ENCODE measurements around the gene MRPL21. TPM values are rescaled to one million over a fixed set of nuclear protein-coding genes. Genes with fewer than 3 reads are reported as not detected.

MRPL21 gene
- polyA plus RNA-seq, 2 of the 4 experiments (the other 2 are of a cell fraction), result 116 to 131 TPM

- TF ChIP-seq, protein P1, sequence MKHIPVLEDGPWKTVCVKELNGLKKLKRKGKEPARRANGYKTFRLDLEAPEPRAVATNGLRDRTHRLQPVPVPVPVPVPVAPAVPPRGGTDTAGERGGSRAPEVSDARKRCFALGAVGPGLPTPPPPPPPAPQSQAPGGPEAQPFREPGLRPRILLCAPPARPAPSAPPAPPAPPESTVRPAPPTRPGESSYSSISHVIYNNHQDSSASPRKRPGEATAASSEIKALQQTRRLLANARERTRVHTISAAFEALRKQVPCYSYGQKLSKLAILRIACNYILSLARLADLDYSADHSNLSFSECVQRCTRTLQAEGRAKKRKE (CRISPR knock-in tag; IDR thresholded peaks at IDR 0.05; ENCODE audit: low read depth), result no peak
- TF ChIP-seq CEBPB (IDR thresholded peaks at IDR 0.05), result no peak
Observed at GRCh38 chr11:68893282-68893681, 10.3 kb downstream of the MRPL21 start (continued).

DNA sequence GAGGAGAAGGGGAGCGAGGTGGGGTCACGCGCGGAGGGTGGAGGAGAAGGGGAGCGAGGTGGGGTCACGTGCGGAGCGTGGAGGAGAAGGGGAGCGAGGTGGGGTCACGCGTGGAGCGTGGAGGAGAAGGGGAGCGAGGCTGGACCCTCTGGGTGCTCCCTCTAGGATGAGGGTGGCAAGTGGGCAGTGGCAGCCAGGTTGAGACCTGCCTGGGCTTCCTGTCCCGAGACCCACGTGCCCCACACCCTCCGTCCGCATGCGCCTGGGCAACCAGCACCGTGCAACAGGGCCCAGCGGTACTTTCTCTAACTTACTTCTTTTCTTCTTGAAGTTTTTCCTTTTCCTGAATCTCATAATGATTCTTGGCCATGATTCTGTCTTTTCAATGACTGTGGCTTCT lies 11.1 kb downstream of the MRPL21 start:
- WGBS (ENCODE audit: missing lambda C conversion rate), result 91% methylated on average over 16 of the region's 20 CpGs
- Histone ChIP-seq H3K9me3 (no peaks in the 10 kb centered on the region), H3K4me3 (no peak overlapping the region), H3K4me1 (no peaks in the 10 kb centered on the region), H3K27ac (no peak overlapping the region), H3K4me2 (no peak overlapping the region)
- ChIA-PET CTCF (no interaction called here), POLR2A (no interaction called here)
- ATAC-seq (no peak), DNase-seq (ENCODE audit: low read depth in 1 of 2, low spot score in 1 of 2) (no peak), FAIRE-seq (no peak)
- TF ChIP-seq, protein P1 (CRISPR knock-in tag; IDR thresholded peaks at IDR 0.05; ENCODE audit: low read depth), result no peak
- TF ChIP-seq PHF8 (IDR thresholded peaks at IDR 0.05; ENCODE audit: borderline replicate concordance, low read depth) (no peak), FOSB (CRISPR knock-in tag; IDR thresholded peaks at IDR 0.05) (no peak), MAX (IDR thresholded peaks at IDR 0.05) (no peak), RCOR1 (IDR thresholded peaks at IDR 0.05; ENCODE audit: low read depth, low read length) (no peak), CBX8 (IDR thresholded peaks at IDR 0.05) (no peak), EHMT2 (IDR thresholded peaks at IDR 0.05; ENCODE audit: low read depth) (no peak)

DNA sequence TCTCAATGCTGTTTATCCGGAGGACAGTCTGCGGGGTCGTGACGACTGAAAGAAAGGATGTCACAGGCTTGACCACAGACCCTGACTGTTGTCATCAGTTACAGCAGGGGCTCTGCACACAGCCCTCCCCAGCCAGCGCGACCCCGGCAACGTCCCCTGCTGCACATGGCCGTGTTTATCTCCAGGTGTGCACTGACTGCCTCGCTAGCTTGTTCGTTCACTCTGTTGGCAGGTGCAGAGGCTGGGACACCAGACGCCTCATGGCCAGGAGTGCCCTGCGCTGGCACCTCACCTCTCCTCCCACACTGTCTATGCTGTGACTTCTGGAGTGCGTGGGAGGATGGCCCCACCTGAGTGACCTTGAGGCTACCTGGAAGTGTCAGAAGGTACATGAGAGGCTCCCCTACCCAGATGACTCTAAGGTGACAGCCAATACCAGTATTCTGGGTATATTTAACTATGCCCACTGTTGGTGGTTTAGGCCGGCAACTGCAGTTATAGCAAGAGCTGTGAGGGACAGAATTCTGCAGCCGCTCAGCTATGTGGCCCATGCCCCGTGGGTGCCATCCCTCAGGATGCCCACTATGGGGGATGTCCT lies 12.2 kb downstream of the MRPL21 start:
- WGBS (ENCODE audit: missing lambda C conversion rate), result 93% methylated on average over 17 of the region's 17 CpGs
- TF ChIP-seq HEYL (CRISPR knock-in tag; IDR thresholded peaks at IDR 0.05) (no peak), KDM1A (IDR thresholded peaks at IDR 0.05; ENCODE audit: low read depth) (no peak), GATA3 (IDR thresholded peaks at IDR 0.05; ENCODE audit: borderline replicate concordance) (no peak), RCOR1 (IDR thresholded peaks at IDR 0.05; ENCODE audit: low read depth, low read length) (no peak), KDM5A (IDR thresholded peaks at IDR 0.05) (no peak), FOSL2 (IDR thresholded peaks at IDR 0.05) (no peak), FOSL2 (CRISPR knock-in tag; IDR thresholded peaks at IDR 0.05) (no peak), ZSCAN20 (CRISPR knock-in tag; IDR thresholded peaks at IDR 0.05) (no peak), MAX (IDR thresholded peaks at IDR 0.05) (no peak), CHD2 (IDR thresholded peaks at IDR 0.05; ENCODE audit: low read length, partially characterized antibody) (no peak), FOXS1 (CRISPR knock-in tag; IDR thresholded peaks at IDR 0.05) (no peak)
- TF ChIP-seq, protein P2, sequence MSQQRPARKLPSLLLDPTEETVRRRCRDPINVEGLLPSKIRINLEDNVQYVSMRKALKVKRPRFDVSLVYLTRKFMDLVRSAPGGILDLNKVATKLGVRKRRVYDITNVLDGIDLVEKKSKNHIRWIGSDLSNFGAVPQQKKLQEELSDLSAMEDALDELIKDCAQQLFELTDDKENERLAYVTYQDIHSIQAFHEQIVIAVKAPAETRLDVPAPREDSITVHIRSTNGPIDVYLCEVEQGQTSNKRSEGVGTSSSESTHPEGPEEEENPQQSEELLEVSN (IDR thresholded peaks at IDR 0.05; ENCODE audit: borderline replicate concordance, low read depth), result no peak
- ATAC-seq (no peak), FAIRE-seq (no peak), DNase-seq (ENCODE audit: low read depth in 1 of 2, low spot score in 1 of 2) (no peak)
- Histone ChIP-seq H3K4me3 (no peak overlapping the region), H3K4me1 (no peaks in the 10 kb centered on the region), H3K4me2 (no peak overlapping the region), H3K9me3 (no peaks in the 10 kb centered on the region), H3K27ac (no peak overlapping the region)
- ChIA-PET CTCF (interaction anchor here (1.3 to 1.4 kb wide), 3 partner anchors 23 to 66 kb away, joined by 3 to 4 read pairs (median 3); no protein-coding TSS in a partner anchor), POLR2A (no interaction called here)

Measured in A549 (cell line).